Measurements from ENCODE around the gene ITPR1.
"Not testable (repeated sequence)": the region's sequence is repeated elsewhere in the genome, so short reads cannot be mapped to it uniquely, and the experiment has no call there.

ITPR1 gene

DNA sequence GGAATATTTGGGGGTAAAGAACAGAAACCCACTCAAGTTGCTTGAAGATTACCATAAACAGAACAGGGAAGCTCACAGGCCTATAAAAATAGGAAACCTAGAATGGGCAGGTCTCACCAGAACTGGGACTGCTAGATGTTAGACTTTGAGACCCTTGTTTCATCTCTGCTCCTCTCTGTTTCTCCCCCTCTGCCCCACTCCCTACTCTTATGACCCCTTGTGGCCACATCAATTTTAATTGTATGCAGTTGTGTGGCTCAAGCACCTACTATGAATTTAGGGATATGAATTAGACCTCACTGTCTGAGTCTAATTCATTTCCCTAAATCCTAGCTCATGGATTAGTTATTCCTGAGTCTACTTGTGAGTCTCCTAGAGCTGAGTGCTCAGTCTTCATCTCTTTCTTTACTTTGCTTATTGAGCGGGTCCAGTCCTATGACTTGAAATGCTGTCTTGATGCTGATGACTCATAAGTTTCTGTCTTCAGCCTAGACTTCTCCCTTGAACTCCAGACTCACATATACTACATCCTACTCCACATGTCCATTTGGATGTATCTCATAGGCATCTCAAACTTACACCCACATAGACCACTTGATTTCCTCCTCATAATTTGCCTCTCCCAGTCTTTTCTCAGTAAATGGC lies 78.7 kb downstream of the ITPR1 start:
- no peak for DNase-seq (ENCODE audit: low spot score)

DNA sequence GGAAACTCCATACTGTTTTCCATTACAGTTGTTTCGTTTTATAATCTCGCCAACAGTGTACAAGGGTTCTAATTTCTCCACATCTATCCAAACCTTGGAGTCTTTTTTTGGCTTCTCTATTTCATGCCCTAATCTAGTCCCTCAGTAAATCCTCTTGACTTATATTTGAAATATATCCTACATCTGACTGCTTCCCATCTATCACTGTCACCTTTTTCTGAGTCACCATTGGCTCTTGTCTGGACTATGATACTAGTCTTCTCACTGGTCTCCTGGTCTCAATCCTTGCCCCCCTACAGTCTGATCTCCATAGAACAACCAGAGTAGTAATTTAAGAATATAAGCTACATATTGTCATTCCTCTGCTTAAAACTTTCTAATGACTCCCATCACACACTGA lies 80.0 kb downstream of the ITPR1 start:
- DNase-seq (ENCODE audit: low spot score) = no peak

DNA sequence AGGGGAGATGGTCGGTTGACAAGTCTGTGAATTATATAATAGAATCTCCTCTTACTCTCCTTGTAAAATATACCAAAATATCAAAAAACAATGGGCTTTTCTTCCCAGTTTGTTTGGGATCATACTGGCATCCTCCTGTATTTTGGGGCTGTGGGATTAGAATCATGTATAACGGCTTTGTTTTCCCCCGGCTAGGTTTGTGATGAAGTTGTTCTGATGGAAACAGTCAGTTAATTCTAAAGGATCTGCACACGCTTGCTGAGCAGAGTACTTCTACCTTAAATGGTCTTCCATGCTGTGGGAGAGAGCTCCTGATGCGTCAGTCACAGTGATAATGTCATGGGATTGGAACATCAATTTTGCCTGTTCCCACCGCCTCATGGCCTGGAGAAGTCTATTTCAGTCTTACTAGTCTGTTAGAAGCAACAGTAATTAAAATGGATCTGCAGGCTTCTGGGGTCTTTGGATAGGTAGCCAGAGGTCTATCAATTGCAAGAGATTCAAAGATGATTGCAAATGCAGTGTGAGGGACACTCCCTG lies 81.3 kb downstream of the ITPR1 start:
- DNase-seq (ENCODE audit: low spot score) = no peak

- DNase-seq (ENCODE audit: low spot score) = no peak
Measured at GRCh38 chr3:4575381-4575780, 82.2 kb downstream of the ITPR1 start.

- no peak for DNase-seq (ENCODE audit: low spot score)
Measured at GRCh38 chr3:4577721-4578120, 84.6 kb downstream of the ITPR1 start.

- DNase-seq (ENCODE audit: low spot score) = peak; percentile 28
Measured at GRCh38 chr3:4580346-4581123, 87.4 kb downstream of the ITPR1 start.

- no peak for DNase-seq (ENCODE audit: low spot score)
Measured at GRCh38 chr3:4581124-4581424, 87.9 kb downstream of the ITPR1 start.

DNA sequence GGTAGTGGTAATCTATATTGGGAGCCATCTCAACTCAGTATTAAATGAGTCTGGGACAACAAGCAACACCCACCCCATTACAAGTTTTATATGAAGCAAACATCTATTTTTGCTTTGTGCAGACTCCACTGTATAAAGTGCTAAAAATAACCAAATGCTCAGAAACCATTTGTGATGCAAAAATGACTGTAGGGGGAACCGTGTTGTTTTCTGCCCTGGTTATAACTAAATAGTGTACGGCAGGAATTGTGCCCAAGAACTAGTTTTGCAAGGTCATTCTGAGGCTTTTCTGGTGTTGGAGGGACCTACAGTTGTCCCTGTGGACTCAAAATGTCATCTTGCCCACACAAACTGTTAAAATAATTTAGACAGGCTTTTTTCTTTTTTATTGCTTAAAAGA lies 88.3 kb downstream of the ITPR1 start:
- no peak for DNase-seq (ENCODE audit: low spot score)

- no peak for DNase-seq (ENCODE audit: low spot score)
Measured at GRCh38 chr3:4581920-4582611, 88.9 kb downstream of the ITPR1 start.

DNA sequence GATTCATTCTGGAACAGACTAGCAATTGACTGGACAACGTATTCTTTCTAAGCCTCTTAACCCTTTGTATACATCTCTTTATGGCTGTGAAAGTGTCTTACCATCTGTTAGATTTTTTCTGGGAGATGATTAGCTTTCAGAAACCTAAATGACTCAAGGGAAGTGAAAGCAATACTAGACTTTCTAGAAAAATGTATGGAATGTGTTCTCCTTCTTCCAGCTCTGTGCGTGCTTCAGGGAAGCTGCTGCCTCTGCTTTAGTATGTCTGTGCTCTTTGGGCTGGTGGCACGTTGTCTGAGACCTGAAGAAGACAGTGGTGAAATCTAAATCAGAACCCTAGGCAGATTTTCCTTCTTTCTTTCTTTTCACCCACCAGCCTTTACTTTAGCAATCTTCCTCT lies 89.5 kb downstream of the ITPR1 start:
- DNase-seq (ENCODE audit: low spot score) = no peak

- no peak for DNase-seq (ENCODE audit: low spot score)
Measured at GRCh38 chr3:4583416-4583815, 90.3 kb downstream of the ITPR1 start.

GRCh38 chr3:4584456-4585249 lies 91.5 kb downstream of the ITPR1 start:
- peak; percentile 18 for DNase-seq (ENCODE audit: low spot score)

- DNase-seq (ENCODE audit: low spot score) = no peak
Measured at GRCh38 chr3:4586381-4586780, 93.2 kb downstream of the ITPR1 start.

DNA sequence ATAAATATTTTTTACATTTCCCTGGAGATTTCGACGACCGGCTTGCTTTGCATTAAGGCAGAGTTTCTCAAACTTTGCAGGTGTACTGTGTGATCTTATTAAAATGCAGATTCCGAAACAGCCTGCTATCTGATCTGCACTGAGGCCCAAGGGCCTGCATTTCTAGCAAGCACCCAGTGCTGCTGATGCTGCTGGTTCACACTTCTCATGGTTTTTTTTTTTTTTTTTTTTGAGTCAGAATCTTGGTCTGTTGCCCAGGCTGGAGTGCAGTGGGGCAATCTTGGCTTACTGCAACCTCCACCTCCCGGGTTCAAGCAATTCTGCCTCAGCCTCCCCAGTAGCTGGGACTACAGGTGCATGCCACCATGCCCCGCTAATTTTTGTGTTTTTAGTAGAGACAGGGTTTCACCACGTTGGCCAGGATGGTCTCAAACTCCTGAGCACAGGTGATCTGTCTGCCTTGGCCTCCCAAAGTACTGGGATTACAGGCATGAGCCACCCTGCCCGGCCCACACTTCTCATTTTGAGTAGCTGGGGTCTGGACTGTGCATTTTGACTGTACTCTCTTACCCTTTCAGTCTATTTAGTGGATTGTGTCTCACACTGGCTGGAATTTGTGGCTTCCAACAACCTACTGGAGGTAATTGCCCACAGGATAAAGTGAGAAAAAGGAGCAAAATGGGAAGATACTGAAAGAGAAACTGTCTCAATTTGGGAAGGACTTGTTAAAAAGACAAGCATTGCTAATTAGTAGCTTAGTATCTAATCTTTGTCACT lies 94.1 kb downstream of the ITPR1 start:
- DNase-seq (ENCODE audit: low spot score) = no peak

DNA sequence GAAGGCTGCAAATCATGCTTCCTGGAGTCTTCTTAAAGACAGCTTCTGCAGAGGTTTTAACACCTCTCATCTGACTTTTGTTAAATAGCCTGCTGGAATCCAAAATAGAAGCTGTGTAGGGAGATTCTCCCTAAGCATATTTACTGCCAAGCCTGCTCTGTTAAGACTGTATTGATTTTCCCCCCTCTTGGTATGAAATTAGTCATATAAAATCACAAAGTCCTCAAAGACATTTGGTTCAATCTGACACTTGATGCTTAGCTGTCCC lies 94.6 kb downstream of the ITPR1 start:
- DNase-seq (ENCODE audit: low spot score) = no peak

- DNase-seq (ENCODE audit: low spot score) = no peak
Measured at GRCh38 chr3:4588466-4588865, 95.3 kb downstream of the ITPR1 start.

DNA sequence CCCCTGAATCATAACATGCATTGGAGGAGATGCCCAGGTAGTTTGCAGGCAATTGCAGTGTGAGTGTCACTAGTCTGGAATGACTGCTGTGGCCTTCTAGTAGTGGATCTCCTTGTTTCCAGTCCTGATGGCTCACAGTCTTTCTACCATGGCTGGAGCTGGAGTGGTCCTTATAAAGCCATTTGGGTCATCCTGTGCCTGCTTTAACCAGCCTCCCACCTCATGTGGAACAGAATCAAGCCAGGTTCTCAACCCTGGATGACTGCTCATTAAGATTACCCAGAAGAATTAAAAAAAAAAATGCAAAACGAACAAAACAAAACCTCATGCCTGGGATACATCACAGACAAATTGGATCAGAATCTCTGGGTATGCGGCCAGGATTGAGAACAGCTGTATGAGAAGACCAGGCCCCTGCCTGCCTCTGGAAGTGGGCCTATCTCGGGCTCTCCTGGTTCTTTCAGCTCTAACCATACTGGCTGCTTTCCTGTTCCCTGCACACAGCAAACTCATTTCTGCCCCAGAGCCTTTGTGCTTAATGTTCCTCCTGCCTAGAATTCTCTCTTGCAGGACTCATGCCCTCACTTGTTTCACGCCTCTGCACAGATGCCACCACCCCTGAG lies 96.4 kb downstream of the ITPR1 start:
- DNase-seq (ENCODE audit: low spot score) = no peak

- not testable (repeated sequence) for DNase-seq (ENCODE audit: low spot score)
Measured at GRCh38 chr3:4590849-4591248, 97.7 kb downstream of the ITPR1 start.

GRCh38 chr3:4591669-4592068 lies 98.5 kb downstream of the ITPR1 start:
- DNase-seq (ENCODE audit: low spot score) = no peak

DNA sequence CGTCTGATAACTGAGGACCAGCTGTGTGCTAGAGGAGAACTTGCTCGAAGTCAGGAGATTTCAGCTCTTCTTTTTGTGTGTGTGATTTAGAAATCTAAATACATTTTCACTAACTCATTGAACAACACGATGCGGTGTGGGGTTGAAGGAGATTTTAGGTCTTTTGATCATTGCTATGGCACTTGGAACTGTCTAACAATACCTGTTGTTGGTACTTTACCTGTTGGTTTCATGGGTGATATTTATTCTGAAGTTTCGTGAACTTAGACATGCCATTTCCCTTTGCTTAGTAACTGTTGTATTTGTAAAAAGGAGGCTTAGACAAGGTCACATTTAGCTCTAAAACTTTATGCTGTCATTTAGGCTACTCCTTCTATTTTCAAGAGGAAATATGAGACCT lies 99.9 kb downstream of the ITPR1 start:
- no peak for DNase-seq (ENCODE audit: low spot score)

DNA sequence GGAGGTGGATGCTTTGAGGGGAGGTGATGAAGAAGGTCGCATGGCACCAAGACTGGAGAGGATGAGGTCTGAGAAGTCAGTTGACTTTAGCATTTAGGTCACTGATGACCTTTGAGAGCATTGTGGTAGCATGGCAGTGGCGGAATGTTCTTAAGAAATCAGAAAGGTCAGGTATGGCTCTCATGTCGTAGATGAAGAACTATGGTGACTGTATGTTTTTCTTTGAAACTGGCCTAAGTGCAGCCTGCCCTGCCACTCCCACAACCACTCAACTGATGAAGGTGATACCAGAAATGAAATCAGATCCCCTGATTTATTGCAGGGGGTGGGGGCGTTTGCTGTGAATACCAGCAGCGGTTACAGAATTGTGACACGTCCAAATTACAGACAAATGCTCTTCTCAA lies 102.6 kb downstream of the ITPR1 start:
- no peak for DNase-seq (ENCODE audit: low spot score)
